GM19025 (cell line): ENCODE measurements around the gene CNTN4.

ENCODE experiments used
- ATAC-seq: cut with Tn5 transposase; IDR thresholded peaks from one replicate; pipeline ENCODE4 v1.9.1; 2021; ENCODE audit warnings: mild to moderate bottlenecking, low read depth, moderate library complexity; ENCODE audit not compliant: unreplicated experiment

Gene CNTN4

GRCh38 chr3:2568156-2568555, 469.5 kb downstream of the CNTN4 start:
- ATAC-seq: no peak

DNA sequence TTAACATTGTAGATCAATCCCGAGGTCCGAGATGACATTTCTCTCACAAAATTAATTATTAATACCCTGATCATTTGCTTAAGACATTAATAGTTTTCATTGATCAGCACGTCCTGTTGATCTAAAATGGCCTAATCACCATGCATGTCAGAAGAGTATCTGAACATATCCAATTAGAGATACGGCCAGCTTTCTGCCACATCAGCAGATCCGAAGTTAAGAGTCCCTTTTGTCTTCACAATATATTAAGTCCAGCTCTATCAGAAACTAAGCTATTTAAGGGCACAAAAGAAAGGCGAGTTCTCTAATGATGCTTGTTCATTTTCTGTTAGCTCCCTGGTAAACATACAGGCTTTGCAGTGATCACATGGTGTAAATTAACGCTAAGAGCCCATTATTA, 470.3 kb downstream of the CNTN4 start:
- ATAC-seq: no peak

DNA sequence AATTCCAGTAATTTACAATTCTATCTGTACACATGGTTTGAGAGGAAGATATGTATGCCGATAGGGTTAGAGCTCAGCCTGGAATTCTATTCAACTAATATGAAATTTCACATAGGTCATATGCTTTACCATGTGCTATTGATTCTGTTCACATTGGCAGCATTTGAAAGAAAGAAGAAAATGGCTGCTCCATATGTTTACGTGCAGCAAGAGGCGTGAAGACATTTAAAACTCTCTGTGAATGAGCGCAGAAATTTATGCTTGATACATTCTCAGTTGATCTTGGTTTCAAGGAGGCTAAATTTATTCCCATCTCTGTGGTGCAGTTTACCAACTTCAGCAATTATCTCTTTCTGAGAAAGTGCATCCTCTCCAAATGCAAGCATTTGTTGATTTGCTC, 478.9 kb downstream of the CNTN4 start:
- no peak for ATAC-seq

GRCh38 chr3:2578560-2578959, 479.9 kb downstream of the CNTN4 start:
- ATAC-seq: no peak

- ATAC-seq: no peak
These were observed 480.5 kb downstream of the CNTN4 start for GRCh38 chr3:2579206-2579605.

GRCh38 chr3:2583046-2583445, 484.4 kb downstream of the CNTN4 start:
- no peak for ATAC-seq

DNA sequence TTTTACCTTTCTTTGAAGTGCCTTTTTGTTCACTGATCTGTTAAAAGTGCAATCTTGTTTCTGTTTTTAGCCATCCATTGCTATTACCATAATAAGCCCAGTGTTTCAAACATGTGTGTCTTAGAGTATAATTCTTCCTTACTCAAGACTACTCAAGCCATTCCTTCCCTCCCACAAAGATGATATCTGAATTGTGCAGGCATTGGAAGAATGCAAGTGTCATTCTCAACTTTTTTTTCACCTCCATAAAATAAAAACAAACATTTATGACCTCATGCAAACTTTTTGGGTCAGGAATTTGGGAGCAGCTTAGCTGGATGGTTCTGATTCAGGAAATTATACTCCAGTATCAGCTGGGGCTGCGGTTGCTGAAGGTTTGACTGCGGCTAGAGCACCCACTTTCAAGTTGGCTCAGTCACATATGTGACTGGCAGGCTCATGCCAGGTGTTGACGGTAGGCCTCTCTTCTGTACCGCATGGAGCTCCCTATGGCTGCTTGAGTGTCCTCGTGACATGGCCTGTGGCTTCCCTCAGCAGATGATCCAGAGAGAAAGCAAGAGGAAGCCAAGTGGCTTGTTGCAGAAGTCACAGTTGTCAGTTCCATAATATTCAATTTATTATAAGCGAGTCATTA, 490.8 kb downstream of the CNTN4 start:
- no peak for ATAC-seq

- ATAC-seq: no peak
These were observed 496.8 kb downstream of the CNTN4 start for GRCh38 chr3:2595486-2595885.

- ATAC-seq: no peak
These were observed 498.9 kb downstream of the CNTN4 start for GRCh38 chr3:2597615-2598014.

GRCh38 chr3:2599471-2599870, 500.8 kb downstream of the CNTN4 start:
- ATAC-seq: no peak

DNA sequence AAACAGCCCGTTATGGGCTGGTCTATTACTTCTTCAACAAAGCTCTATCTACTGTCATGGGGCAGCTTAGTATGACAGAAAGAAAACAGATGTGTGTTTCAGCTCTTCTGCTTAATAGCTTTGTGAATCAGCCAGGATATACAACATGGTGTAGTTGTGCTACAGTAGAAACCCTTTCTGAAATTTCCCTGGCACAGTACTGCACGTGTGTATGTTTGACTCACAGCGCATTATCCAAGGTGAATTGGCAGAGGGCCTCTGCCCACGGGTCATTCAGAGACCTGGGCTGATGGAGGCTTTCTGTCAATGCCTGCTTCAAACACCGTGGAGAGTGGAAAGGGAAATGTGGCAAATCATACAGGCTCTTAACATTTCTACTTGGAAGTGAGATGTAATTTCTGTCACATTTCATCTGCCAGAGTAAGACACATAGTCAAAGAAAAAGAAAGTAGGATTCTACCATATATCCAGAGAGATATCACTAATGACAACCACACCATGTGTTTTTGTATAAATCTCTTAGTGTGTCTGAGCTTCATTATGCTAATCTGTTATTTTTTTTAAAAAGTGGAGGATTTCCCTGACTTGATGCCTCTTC, 505.1 kb downstream of the CNTN4 start:
- ATAC-seq: no peak

DNA sequence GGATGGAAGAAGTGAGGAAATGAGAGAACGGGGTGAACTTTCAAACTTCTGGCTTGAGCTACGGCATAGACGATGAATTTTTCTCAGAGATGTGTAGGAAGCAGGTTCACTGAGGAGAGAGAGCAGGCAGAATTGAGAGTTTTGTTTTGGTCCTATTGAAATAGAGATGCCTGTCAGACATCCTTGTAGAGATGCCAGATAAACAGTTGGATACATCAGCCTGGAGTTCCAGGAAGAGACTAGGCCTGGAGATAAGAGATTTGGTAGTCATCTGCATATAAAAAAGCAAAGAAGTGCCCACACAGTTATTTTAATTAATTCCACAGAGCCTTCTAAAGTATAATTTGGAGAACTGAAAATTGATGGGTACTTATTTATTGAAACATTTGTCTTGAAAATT, 515.9 kb downstream of the CNTN4 start:
- ATAC-seq: no peak

GRCh38 chr3:2615080-2615479, 516.4 kb downstream of the CNTN4 start:
- ATAC-seq: no peak

DNA sequence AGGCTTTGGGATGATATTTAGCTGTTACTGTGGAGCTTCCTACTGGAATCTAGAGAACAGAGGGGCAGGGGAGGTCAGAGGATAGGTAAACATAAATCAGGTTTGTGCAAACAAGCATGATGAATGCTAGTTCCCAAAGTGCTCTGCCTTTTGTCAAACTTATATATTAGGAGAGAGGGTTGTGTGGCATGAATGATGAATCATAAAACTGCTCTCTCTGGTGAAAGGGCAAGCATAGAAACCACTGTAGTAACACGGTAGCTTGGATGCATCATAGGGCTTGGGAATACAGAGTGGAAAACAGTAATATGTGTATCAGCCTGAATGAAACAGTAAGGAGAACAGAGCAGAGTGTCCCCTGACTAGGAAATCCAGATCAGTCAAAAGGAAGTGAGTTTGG, 524.8 kb downstream of the CNTN4 start:
- no peak for ATAC-seq

DNA sequence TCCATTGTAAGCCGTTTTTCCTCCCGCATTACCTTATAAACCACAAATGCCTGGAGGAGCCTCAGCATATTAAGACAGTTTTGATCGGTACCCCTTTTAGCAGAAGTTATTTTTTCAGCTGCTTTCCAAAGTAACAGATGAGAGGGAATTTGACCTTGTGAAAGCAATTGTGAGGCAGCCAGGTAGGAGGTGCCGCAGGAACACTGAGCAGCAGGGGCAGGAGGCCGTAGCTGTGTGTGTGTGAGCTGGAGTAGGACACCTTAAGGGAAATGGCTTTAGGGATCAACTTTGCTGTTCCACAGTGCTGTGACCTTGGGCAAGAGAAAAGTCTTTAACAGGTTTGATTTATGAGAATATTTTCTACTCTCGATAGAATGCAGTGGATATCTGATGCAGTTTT, 529.5 kb downstream of the CNTN4 start:
- ATAC-seq: no peak

GRCh38 chr3:2635511-2635910, 536.8 kb downstream of the CNTN4 start:
- ATAC-seq: no peak

DNA sequence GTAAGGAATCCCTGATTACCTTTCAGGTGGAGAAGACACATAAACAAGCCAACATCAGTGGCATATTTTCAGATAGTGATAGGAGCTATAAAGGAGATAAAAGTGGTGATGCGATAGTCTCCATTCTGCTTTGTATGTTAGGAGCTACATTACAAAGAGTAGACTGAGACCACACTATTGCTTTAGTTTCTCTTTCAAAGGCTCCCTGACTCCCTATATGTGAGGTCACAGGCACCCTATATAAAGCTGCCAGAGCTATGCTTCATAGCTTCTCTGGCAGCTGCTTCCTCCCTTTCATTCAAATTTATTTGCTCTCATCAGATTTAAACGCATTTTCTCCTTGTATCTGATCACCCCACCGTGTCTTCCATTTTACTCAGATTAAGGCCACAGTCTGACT, 544.9 kb downstream of the CNTN4 start:
- ATAC-seq: no peak

DNA sequence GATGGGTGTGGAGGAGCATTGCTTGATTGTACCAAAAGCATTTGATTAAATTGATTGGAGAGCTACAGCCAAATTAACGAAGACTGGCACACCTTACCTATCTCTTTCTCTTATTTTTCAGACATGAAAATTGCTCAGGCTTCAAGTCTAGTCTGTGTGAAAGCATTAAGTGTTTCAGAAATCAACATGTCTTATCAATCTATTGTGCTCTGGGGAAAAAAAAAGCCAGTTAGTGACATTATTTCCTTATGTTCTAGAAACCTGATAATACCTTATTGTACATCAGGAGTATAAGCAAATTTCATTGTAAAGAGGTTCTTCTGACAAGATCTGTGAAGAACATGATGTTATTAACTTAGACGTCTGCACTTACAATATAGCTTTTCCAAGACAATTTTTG, 546.3 kb downstream of the CNTN4 start:
- ATAC-seq: no peak

DNA sequence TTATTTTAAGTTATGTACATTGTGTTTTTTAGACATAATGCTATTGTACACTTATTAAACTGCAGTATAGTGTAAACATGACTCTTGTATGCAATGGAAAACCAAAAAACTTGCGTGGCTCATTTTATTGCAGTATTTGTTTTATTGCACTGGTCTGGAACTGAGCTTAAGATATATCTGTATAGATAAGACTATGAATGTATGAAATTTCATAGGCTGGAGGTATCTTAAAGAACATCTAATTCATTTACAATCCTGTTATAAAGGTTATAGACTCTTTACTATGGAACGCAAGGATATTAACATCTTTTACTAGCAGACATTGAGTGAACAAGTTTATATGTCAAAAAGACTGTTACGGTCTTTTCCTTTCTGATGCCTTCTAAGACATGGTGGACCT, 552.1 kb downstream of the CNTN4 start:
- ATAC-seq: no peak

DNA sequence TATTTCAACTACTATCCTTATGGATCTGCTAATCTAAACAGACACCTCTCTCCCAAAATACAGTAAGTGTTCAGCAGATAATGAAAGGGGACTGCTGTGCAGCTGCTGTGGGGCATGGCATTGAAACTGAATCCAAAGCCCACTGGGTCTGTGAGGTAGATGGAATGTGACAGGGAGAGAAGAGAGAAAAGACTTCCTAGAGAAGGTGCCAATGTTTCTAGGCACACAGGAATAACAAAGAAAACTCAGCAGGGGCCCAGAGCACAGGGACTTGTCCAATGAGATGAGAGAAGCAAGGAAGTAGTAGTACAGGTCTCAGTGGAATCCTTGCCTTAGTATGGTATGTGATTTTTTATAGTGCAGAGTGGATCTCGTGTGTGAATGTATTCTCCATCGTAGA, 553.7 kb downstream of the CNTN4 start:
- no peak for ATAC-seq

GRCh38 chr3:2653706-2654105, 555.0 kb downstream of the CNTN4 start:
- ATAC-seq: no peak

DNA sequence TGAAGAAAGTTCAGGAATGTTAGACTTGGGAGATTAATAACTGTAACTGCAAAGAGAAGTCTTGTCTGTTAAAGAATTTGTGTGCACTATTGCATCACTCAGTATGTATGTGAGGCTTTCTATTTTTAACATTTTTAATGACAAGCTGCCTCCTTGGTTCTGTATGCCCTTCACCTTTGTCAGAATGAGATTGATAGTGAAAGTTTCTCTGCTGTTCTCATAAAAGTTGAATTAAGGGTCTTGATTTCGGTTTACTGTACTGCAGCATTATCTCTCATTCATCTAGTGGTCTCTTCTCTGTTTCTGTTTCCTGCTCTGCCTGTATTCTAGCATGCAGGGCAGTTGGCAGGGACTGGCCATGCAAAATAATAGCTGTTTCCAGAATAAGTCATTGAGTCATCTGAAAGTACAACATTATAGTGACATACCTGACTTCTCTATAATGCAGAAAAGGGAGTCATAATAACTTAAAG, 556.6 kb downstream of the CNTN4 start:
- no peak for ATAC-seq
